C1 segment of cervical spinal cord (tissue), 14 donors: Measurements from ENCODE around the gene XPC.
"Not testable (repeated sequence)": the region's sequence is repeated elsewhere in the genome, so short reads cannot be mapped to it uniquely, and the experiment has no call there.

Experiments used
- DNase-seq, 14 donors: peaks; one replicate each; lab custom pipeline; 2025; lab: John Stamatoyannopoulos, UW

The XPC gene

DNA sequence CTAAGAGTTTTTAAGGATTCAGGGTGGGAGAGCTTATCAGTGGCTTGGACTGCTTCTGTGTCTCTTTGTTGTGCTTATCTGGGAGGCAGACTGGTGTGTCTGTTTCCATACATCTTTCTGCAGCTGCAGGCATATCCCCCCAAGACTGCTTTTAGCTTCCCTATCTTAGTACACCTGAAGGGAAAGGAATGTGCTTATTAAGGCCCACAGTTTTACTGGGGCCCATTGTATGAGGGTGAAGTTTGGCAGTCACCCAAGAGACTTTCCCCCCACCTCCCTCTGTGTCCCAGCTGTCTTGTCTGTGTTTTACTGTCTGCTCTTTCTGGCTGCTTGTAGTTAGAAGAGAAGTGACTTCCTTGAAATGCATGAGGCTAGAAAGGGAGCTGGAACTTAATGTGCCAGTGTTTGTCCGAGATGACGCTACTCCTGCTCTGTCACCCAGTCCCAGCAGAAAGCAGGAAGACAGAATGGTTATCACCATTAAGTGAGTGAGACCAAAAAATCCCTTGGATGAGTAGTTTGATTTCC lies 57.4 kb downstream of the XPC start:
- DNase-seq: not testable (repeated sequence)

GRCh38 chr3:14120111-14120920 lies 58.1 kb downstream of the XPC start:
- DNase-seq: no peak

GRCh38 chr3:14119651-14120050 lies 58.8 kb downstream of the XPC start:
- no peak for DNase-seq

DNA sequence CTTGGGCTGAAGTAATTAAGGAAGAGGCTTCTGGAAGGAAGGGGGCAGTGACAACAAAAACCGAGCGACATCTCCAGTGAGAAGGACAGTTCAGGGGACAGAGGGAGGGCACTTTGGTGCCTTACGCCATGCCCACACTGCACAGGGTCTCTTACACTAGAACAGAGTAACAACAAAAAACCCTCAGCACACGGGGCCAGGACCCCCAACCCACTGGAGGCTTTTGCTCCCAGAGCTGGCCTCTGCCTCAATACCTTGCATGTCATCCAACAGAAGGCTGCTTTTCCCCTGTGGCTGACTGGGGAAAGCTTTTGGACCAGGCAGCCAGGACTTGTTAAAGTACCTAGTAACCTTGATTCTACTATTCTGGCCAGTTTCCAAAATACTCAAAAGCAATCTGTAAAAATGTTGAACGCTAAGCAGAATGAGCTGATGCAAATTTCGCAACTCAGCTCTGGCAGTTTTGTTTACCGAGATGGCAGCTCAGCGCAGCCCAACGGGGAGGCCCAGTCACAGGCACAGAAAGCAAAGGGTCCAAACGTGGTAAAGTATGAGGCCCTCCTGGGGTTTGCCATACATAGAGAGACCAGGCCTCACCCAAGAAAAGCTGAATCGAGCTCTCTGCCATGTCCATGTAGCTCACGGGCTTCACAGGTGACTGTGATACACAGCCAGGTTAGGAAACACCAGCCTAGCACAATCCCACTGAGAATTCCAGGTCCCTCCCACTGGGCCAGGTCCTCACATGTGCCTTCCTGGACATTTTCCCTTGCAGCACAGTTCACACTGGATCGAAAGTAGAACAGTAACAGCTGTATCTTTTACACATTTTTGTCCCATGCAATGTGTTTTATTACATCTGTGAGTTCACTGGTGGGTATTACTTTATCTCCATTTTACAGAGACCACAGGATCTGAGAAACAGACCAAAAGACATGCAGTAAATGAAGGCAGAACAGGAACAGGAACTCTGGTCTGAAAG lies 59.7 kb downstream of the XPC start:
- DNase-seq: no peak

DNA sequence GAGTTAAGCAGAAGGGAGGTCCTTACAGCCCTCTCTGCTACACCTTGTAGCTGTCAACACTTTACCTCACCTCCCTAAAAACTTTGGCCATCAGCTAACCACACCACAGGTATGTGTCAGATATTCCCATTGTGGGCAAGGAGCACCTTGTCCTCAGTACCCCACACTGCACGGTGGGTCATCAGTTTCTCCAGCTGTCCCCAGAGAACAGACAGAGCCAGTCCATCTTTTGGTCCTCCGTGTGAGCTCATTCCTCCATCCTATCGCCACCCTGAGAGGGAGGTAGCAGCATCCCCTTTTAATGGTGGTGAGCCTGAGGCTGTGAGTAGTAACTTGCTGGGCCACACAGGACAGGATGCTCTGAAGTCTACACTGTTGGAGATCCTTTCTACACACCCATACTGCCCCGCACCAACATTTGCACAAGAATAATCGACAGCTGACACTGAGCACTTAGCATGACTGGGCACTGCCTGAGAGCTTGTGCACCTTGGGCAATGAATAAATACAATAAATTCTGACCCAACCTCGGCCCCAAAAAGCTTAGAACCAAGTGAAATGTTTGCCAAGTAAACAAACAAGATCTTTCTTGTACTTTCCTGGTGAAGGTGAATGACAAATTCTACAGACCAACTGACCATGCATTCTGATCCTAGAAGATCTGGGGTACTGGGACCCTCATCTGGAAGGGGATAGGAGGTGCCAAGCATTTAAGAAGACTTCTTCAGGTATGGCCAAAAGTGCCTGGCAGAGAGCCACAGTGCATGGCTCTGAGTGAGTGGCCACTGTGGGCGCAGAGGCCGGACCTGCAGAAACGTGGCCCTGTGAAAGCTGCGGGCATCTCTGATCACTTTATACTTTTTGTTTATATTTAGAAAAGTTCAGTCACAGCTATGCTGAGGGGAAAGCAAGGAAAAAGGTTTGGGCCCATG lies 60.7 kb downstream of the XPC start:
- no peak for DNase-seq

- no peak for DNase-seq
Observed at GRCh38 chr3:14113965-14114635, 64.3 kb downstream of the XPC start.

- DNase-seq: no peak
Observed at GRCh38 chr3:14110699-14111098, 67.7 kb downstream of the XPC start.

DNA sequence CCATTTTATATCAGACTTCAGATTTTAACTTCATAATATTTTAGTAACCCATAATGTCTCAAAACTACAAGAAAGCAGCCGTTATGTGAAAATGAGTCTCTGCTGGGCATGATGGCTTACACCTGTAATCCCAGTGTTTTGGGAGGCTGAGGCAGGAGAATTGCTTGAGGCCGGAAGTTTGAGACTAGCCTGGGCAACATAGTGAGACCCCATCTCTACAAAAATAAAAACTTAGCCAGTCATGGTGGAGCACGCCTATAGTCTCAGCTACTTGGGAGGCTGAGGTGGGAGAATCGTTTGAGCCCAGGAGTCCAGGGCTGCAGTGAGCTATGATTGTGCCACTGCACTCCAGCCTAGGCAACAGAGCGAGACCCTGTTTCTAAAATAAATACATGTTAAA lies 68.6 kb downstream of the XPC start:
- not testable (repeated sequence) for DNase-seq

GRCh38 chr3:14097616-14098391 lies 80.6 kb downstream of the XPC start:
- DNase-seq: no peak

DNA sequence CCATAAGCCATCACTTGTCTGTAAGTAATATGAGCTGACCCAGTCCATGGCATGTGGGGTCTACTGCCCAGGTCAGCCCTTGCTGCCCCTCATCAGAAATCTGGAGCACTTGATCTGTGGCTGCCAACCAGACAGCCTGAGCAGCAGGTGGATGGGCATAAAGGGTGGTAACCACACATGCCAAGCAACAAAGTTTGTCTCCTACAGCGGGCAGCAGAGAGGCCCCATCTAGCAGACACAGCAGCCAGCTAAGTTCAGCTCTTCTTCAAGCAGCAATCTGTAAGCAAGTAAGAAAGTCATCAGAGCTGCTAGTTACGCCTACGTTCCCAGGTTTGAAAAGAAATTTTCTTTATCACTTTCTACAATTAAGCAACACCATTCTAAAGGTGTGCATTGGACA lies 81.7 kb downstream of the XPC start:
- no peak for DNase-seq
